Common myeloid progenitor, CD34-positive (primary cell): ENCODE results near the gene P3H2.

Experiments used
- CTCF ChIA-PET: fragments of 350-600 bp; sonication (Branson Sonifier 250); formaldehyde crosslinking; loops from one replicate; lab custom pipeline; 2021; ENCODE audit warnings: antibody characterized with exemption; lab: Charles Lee
- POLR2A ChIA-PET: fragments of 350-600 bp; sonication (Branson Sonifier 250); formaldehyde crosslinking; loops from one replicate; lab custom pipeline; 2021; ENCODE audit warnings: antibody characterized with exemption; lab: Charles Lee
- DNase-seq, 3 donors: peaks; one replicate each; pipeline versions ENCODE4 v3.0.0 to v3.0.0-alpha.2; 2013
- H3K27ac ChIP-seq, 2 experiments: 1 replicate in 1 of 2; 2 replicates in 1 of 2; pipeline ENCODE4 v1.7.0; 2013; ENCODE audit warnings: inconsistent platforms in 2 of 2, low read length in 2 of 2, mild to moderate bottlenecking in 2 of 2, low read depth in 1 of 2, moderate library complexity in 1 of 2; ENCODE audit not compliant: severe bottlenecking in 2 of 2, insufficient read depth in 1 of 2, poor library complexity in 1 of 2
- H3K27me3 ChIP-seq, 5 experiments: replicated peaks in 2 of 5; 1 replicate in 3 of 5; 2 replicates in 2 of 5; pipeline versions ENCODE4 v1.6.1 to v1.7.0; 2013; ENCODE audit warnings: low read length in 4 of 5, mild to moderate bottlenecking in 2 of 5, moderate library complexity in 2 of 5, inconsistent platforms in 1 of 5; ENCODE audit not compliant: insufficient read depth in 5 of 5, control insufficient read depth in 4 of 5
- H3K36me3 ChIP-seq, 4 experiments: 1 replicate in 2 of 4; 2 replicates in 2 of 4; pipeline versions ENCODE4 v1.6.1 to v1.7.0; 2013; ENCODE audit warnings: low read length in 3 of 4, control low read depth in 1 of 4, mild to moderate bottlenecking in 1 of 4; ENCODE audit not compliant: control insufficient read depth in 4 of 4, insufficient read depth in 4 of 4
- H3K4me1 ChIP-seq, 4 experiments: 1 replicate in 3 of 4; 2 replicates in 1 of 4; pipeline versions ENCODE4 v1.6.1 to v1.7.1; 2013; ENCODE audit warnings: low read length in 3 of 4, mild to moderate bottlenecking in 3 of 4, control low read depth in 1 of 4, inconsistent platforms in 1 of 4, moderate library complexity in 1 of 4; ENCODE audit not compliant: control insufficient read depth in 4 of 4, insufficient read depth in 4 of 4; ENCODE audit errors: control extremely low read depth in 1 of 4
- H3K4me3 ChIP-seq, 7 experiments: 1 replicate in 4 of 7; 2 replicates in 3 of 7; pipeline versions ENCODE4 v1.5.1 to v1.7.0; 2013; ENCODE audit warnings: mild to moderate bottlenecking in 7 of 7, low read length in 6 of 7, moderate library complexity in 6 of 7, inconsistent platforms in 2 of 7, low read depth in 2 of 7, control low read depth in 1 of 7; ENCODE audit not compliant: insufficient read depth in 4 of 7, control insufficient read depth in 1 of 7; ENCODE audit errors: extremely low read depth in 1 of 7
- H3K9me3 ChIP-seq, 5 experiments: 1 replicate in 4 of 5; 2 replicates in 1 of 5; pipeline versions ENCODE4 v1.6.1 to v1.7.1; 2013; ENCODE audit warnings: low read length in 4 of 5, mild to moderate bottlenecking in 2 of 5, inconsistent platforms in 1 of 5, low read depth in 1 of 5, moderate library complexity in 1 of 5; ENCODE audit not compliant: control insufficient read depth in 4 of 5, insufficient read depth in 2 of 5; ENCODE audit errors: control extremely low read depth in 1 of 5
- WGBS: methylation state at CpG from one replicate; pipeline ENCODE4 v1.1.5; 2013; ENCODE audit not compliant: insufficient coverage; 5-methylcytosine and 5-hydroxymethylcytosine counted together

P3H2 gene

GRCh38 chr3:190010486-190010885, 110.2 kb downstream of the P3H2 start:
- no peaks in the 10 kb centered on the region for H3K4me1 ChIP-seq
- H3K36me3 ChIP-seq, result no peaks in the 10 kb centered on the region
- H3K4me3 ChIP-seq, result no peak overlapping the region
- 50% methylated on average over 1 of the region's 2 CpGs for WGBS
- no peaks in the 10 kb centered on the region for H3K9me3 ChIP-seq
- ChIA-PET CTCF (no interaction called here), POLR2A (no interaction called here)
- peaks cover 0 to 2% (median 0%) of the 10 kb centered on the region in 5 experiments for H3K27me3 ChIP-seq
- H3K27ac ChIP-seq, result no peak overlapping the region
- DNase-seq, result no peak

- WGBS, result no CpG with 5 or more reads among the region's 1 CpG
- Histone ChIP-seq H3K36me3 (no peaks in the 10 kb centered on the region), H3K4me1 (no peaks in the 10 kb centered on the region), H3K27me3 (peaks cover 0 to 2% (median 0%) of the 10 kb centered on the region in 5 experiments), H3K9me3 (no peaks in the 10 kb centered on the region), H3K4me3 (no peak overlapping the region), H3K27ac (no peak overlapping the region)
- DNase-seq, result no peak
- ChIA-PET CTCF (no interaction called here), POLR2A (no interaction called here)
These were observed 111.1 kb downstream of the P3H2 start for GRCh38 chr3:190009614-190010013.

GRCh38 chr3:190008432-190008831, 112.3 kb downstream of the P3H2 start:
- CTCF ChIA-PET, result interaction anchor here (0.5 to 1.0 kb wide), 2 partner anchors 46 to 525 kb away, joined by 3 read pairs; no protein-coding TSS in a partner anchor
- Histone ChIP-seq H3K36me3 (no peaks in the 10 kb centered on the region), H3K9me3 (no peaks in the 10 kb centered on the region), H3K4me3 (no peak overlapping the region), H3K27ac (no peak overlapping the region), H3K27me3 (no peaks in the 10 kb centered on the region), H3K4me1 (no peaks in the 10 kb centered on the region)
- DNase-seq, result no peak
- WGBS, result 80% methylated on average over 1 of the region's 2 CpGs
- POLR2A ChIA-PET, result no interaction called here

GRCh38 chr3:190005343-190006113, 115.2 kb downstream of the P3H2 start:
- 92% methylated on average over 2 of the region's 4 CpGs for WGBS
- POLR2A ChIA-PET, result no interaction called here
- DNase-seq, result no peak
- Histone ChIP-seq H3K4me3 (no peak overlapping the region), H3K27me3 (no peaks in the 10 kb centered on the region), H3K9me3 (no peaks in the 10 kb centered on the region), H3K27ac (no peak overlapping the region), H3K4me1 (no peaks in the 10 kb centered on the region), H3K36me3 (no peaks in the 10 kb centered on the region)
- CTCF ChIA-PET, result interaction anchor here (3.1 kb wide), 1 partner anchor 10 kb away, joined by 12 read pairs; no protein-coding TSS in a partner anchor

GRCh38 chr3:190004656-190005055, 116.0 kb downstream of the P3H2 start:
- no peak for DNase-seq
- CTCF ChIA-PET, result interaction anchor here (3.1 kb wide), 1 partner anchor 11 kb away, joined by 12 read pairs; no protein-coding TSS in a partner anchor
- Histone ChIP-seq H3K4me1 (no peaks in the 10 kb centered on the region), H3K36me3 (no peaks in the 10 kb centered on the region), H3K27ac (no peak overlapping the region), H3K27me3 (no peaks in the 10 kb centered on the region), H3K4me3 (no peak overlapping the region), H3K9me3 (no peaks in the 10 kb centered on the region)
- 100% methylated on average over 1 of the region's 5 CpGs for WGBS
- POLR2A ChIA-PET, result no interaction called here

- Histone ChIP-seq H3K4me3 (no peak overlapping the region), H3K4me1 (no peaks in the 10 kb centered on the region), H3K27ac (no peak overlapping the region), H3K9me3 (no peaks in the 10 kb centered on the region), H3K36me3 (no peaks in the 10 kb centered on the region), H3K27me3 (no peaks in the 10 kb centered on the region)
- ChIA-PET POLR2A (no interaction called here), CTCF (interaction anchor here (1.0 kb wide), 1 partner anchor 9 kb away, joined by 4 read pairs; no protein-coding TSS in a partner anchor)
- no peak for DNase-seq
- WGBS, result 100% methylated on average over 1 of the region's 3 CpGs
These were observed 117.0 kb downstream of the P3H2 start for GRCh38 chr3:190003681-190004123.

GRCh38 chr3:190003068-190003467, 117.6 kb downstream of the P3H2 start:
- no peaks in the 10 kb centered on the region for H3K9me3 ChIP-seq
- no peaks in the 10 kb centered on the region for H3K27me3 ChIP-seq
- DNase-seq, result no peak
- H3K4me1 ChIP-seq, result no peaks in the 10 kb centered on the region
- no peak overlapping the region for H3K4me3 ChIP-seq
- 57% methylated on average over 1 of the region's 3 CpGs for WGBS
- ChIA-PET POLR2A (no interaction called here), CTCF (interaction anchor here (1.0 kb wide), 1 partner anchor 10 kb away, joined by 4 read pairs; no protein-coding TSS in a partner anchor)
- no peaks in the 10 kb centered on the region for H3K36me3 ChIP-seq
- no peak overlapping the region for H3K27ac ChIP-seq
